ENCODE data around the gene POLE. TPM values are rescaled to one million over a fixed set of nuclear protein-coding genes. Genes with fewer than 3 reads are reported as not detected.

POLE gene
- total and polyA plus RNA-seq, 2 experiments from 2014 or later = 6.0 to 16.2 TPM

GRCh38 chr12:132660996-132661395 lies 26.1 kb downstream of the POLE start:
- no peak for DNase-seq
- Histone ChIP-seq H3K9me3 (ENCODE audit: low read depth) (no peaks in the 10 kb centered on the region), H3K27me3 (replicated peaks; ENCODE audit: insufficient read depth) (no peaks in the 10 kb centered on the region), H3K27ac (no peak overlapping the region), H3F3A (ENCODE audit: insufficient read depth) (no peaks in the 10 kb centered on the region), H2AFZ (no peak overlapping the region), H3K4me3 (no peak overlapping the region), H3K79me2 (ENCODE audit: insufficient read depth) (no peaks in the 10 kb centered on the region), H3K36me3 (ENCODE audit: low read depth) (peaks cover 3% of the 10 kb centered on the region; the same call in 1 of the 2 replicates), H3K4me2 (ENCODE audit: unreplicated experiment) (no peak overlapping the region), H3K9me2 (ENCODE audit: insufficient read depth) (no peaks in the 10 kb centered on the region), H3K9ac (no peak overlapping the region), H4K20me1 (ENCODE audit: insufficient read depth) (no peaks in the 10 kb centered on the region), H3K4me1 (ENCODE audit: insufficient read depth) (no peaks in the 10 kb centered on the region)
- 92 to 93% methylated on average over 10 to 11 of the region's 11 CpGs for WGBS, 2 experiments (ENCODE audit: low coverage in 1 of 2, low lambda C conversion rate in 2 of 2, missing lambda C conversion rate in 2 of 2)
- TF ChIP-seq EZH2 (IDR thresholded peaks at IDR 0.05; ENCODE audit: insufficient read depth, poor library complexity, severe bottlenecking) (no peak), EZH2phosphoT487 (IDR thresholded peaks at IDR 0.05; ENCODE audit: insufficient read depth, low read depth) (no peak)
- in situ Hi-C loops (cut with MboI) = no loop called here

DNA sequence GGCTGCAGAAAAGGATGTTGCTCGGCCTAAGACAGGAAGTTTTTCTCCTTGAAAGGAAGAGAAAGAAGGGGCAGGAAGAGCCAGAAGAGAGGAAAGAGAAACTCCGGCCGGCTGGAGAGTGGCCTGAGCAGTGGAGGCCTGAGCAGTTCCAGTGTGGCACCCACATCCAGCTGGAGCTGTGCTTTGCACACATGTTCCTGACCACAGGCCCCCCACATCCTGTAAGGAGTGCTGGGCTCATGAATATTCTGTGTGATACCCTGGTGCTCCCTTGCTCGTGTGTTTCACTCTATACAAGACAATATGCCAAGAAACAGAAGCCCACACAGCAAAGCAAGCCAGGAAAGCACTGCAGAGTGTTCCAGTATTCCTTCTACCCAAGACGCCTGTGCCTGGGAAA lies 27.1 kb downstream of the POLE start:
- H3K4me3 ChIP-seq = no peak overlapping the region
- H3K4me1 ChIP-seq (ENCODE audit: insufficient read depth) = no peaks in the 10 kb centered on the region
- no peak for TF ChIP-seq EZH2phosphoT487 (IDR thresholded peaks at IDR 0.05; ENCODE audit: insufficient read depth, low read depth)
- no peak for TF ChIP-seq EZH2 (IDR thresholded peaks at IDR 0.05; ENCODE audit: insufficient read depth, poor library complexity, severe bottlenecking)
- H3K9me3 ChIP-seq (ENCODE audit: low read depth) = no peaks in the 10 kb centered on the region
- H3K9ac ChIP-seq = no peak overlapping the region
- in situ Hi-C loops (cut with MboI) = no loop called here
- H3K79me2 ChIP-seq (ENCODE audit: insufficient read depth) = no peaks in the 10 kb centered on the region
- H4K20me1 ChIP-seq (ENCODE audit: insufficient read depth) = no peaks in the 10 kb centered on the region
- no peaks in the 10 kb centered on the region for H3K9me2 ChIP-seq (ENCODE audit: insufficient read depth)
- H3K36me3 ChIP-seq (ENCODE audit: low read depth) = peaks cover 5% of the 10 kb centered on the region
- 94 to 95% methylated on average over 5 of the region's 5 CpGs for WGBS, 2 experiments (ENCODE audit: low coverage in 1 of 2, low lambda C conversion rate in 2 of 2, missing lambda C conversion rate in 2 of 2)
- H3K27ac ChIP-seq = no peak overlapping the region
- no peak overlapping the region for H2AFZ ChIP-seq
- DNase-seq = no peak
- H3K27me3 ChIP-seq (replicated peaks; ENCODE audit: insufficient read depth) = no peaks in the 10 kb centered on the region
- no peaks in the 10 kb centered on the region for H3F3A ChIP-seq (ENCODE audit: insufficient read depth)
- H3K4me2 ChIP-seq (ENCODE audit: unreplicated experiment) = no peak overlapping the region

DNA sequence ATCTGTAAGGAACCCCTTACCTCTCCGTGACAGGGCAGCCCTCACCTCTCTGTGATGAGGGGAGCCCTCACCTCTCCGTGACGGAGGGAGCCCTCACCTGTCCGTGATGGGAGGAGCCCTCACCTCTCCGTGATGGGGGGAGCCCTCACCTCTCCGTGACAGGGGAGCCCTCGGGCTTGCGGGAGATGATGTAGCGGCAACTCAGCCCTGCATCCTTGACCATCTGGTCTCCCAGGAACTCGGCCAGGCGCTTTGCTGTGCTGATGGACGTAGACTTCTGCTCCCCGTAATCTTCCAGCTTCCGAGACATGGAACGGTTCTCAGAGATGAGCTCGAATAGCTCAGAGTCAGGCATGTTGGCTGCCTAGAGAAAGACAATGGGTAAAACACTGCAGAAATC lies 28.0 kb downstream of the POLE start:
- Histone ChIP-seq H2AFZ (no peak overlapping the region), H3K27ac (no peak overlapping the region), H3K4me2 (ENCODE audit: unreplicated experiment) (no peak overlapping the region), H3K27me3 (replicated peaks; ENCODE audit: insufficient read depth) (no peaks in the 10 kb centered on the region), H3K9me2 (ENCODE audit: insufficient read depth) (no peaks in the 10 kb centered on the region), H3K4me1 (ENCODE audit: insufficient read depth) (no peaks in the 10 kb centered on the region), H3K9ac (no peak overlapping the region), H3F3A (ENCODE audit: insufficient read depth) (no peaks in the 10 kb centered on the region), H3K4me3 (no peak overlapping the region), H3K9me3 (ENCODE audit: low read depth) (no peaks in the 10 kb centered on the region), H3K79me2 (ENCODE audit: insufficient read depth) (no peaks in the 10 kb centered on the region), H4K20me1 (ENCODE audit: insufficient read depth) (no peaks in the 10 kb centered on the region), H3K36me3 (ENCODE audit: low read depth) (peaks cover 9% of the 10 kb centered on the region)
- 97% methylated on average over 16 of the region's 16 CpGs for WGBS, 2 experiments (ENCODE audit: low coverage in 1 of 2, low lambda C conversion rate in 2 of 2, missing lambda C conversion rate in 2 of 2)
- in situ Hi-C loops (cut with MboI) = no loop called here
- no peak for DNase-seq
- TF ChIP-seq EZH2phosphoT487 (IDR thresholded peaks at IDR 0.05; ENCODE audit: insufficient read depth, low read depth) = no peak
- no peak for TF ChIP-seq EZH2 (IDR thresholded peaks at IDR 0.05; ENCODE audit: insufficient read depth, poor library complexity, severe bottlenecking)

DNA sequence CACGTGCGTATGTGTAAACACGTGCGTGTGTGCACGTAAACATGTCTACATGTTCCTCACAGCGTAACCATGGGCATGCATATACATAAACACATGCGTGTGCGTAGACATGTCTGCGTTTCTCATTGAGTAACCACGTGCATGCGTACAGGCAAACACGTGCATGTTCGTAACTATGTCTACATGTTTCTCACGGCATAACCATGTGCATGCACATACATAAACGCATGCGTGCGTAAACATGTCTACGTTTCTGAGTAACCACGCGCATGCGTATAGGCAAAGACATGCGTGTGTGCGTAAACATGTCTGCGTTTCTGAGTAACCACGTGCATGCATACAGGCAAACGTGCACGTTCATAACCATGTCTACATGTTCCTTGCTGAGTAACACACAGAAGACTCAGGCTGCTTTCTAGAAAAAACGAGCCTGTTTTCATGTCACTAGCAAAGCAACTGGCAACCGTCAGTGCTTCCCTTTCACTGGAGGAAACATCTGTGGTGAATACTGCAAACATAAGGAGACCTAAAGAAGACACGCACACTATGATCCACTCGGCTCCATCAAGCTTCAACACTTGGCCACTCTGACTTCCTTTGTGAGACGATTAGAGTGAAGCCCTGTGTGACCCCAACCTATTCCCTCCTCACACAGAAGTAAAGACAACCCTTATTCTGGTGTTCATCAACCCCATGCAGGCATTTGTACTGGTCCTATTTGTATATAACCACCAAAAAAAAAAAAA lies 28.8 kb downstream of the POLE start:
- 90 to 91% methylated on average over 32 of the region's 32 CpGs for WGBS, 2 experiments (ENCODE audit: low coverage in 1 of 2, low lambda C conversion rate in 2 of 2, missing lambda C conversion rate in 2 of 2)
- TF ChIP-seq EZH2 (IDR thresholded peaks at IDR 0.05; ENCODE audit: insufficient read depth, poor library complexity, severe bottlenecking) = no peak
- no peak for TF ChIP-seq EZH2phosphoT487 (IDR thresholded peaks at IDR 0.05; ENCODE audit: insufficient read depth, low read depth)
- H3K36me3 ChIP-seq (ENCODE audit: low read depth) = peaks cover 15% of the 10 kb centered on the region

More for the DNA sequence above, 28.8 kb downstream of the POLE start:
- Histone ChIP-seq H3K79me2 (ENCODE audit: insufficient read depth) (no peaks in the 10 kb centered on the region), H4K20me1 (ENCODE audit: insufficient read depth) (no peaks in the 10 kb centered on the region), H3K9ac (no peak overlapping the region), H3K9me2 (ENCODE audit: insufficient read depth) (no peaks in the 10 kb centered on the region), H3K9me3 (ENCODE audit: low read depth) (no peaks in the 10 kb centered on the region), H3K4me2 (ENCODE audit: unreplicated experiment) (no peak overlapping the region), H2AFZ (no peak overlapping the region), H3K4me3 (no peak overlapping the region), H3F3A (ENCODE audit: insufficient read depth) (no peaks in the 10 kb centered on the region), H3K27ac (no peak overlapping the region), H3K4me1 (ENCODE audit: insufficient read depth) (no peaks in the 10 kb centered on the region), H3K27me3 (replicated peaks; ENCODE audit: insufficient read depth) (no peaks in the 10 kb centered on the region)
- in situ Hi-C loops (cut with MboI) = no loop called here
- no peak for DNase-seq
